ENCODE measurements around the gene AZU1.

DNA sequence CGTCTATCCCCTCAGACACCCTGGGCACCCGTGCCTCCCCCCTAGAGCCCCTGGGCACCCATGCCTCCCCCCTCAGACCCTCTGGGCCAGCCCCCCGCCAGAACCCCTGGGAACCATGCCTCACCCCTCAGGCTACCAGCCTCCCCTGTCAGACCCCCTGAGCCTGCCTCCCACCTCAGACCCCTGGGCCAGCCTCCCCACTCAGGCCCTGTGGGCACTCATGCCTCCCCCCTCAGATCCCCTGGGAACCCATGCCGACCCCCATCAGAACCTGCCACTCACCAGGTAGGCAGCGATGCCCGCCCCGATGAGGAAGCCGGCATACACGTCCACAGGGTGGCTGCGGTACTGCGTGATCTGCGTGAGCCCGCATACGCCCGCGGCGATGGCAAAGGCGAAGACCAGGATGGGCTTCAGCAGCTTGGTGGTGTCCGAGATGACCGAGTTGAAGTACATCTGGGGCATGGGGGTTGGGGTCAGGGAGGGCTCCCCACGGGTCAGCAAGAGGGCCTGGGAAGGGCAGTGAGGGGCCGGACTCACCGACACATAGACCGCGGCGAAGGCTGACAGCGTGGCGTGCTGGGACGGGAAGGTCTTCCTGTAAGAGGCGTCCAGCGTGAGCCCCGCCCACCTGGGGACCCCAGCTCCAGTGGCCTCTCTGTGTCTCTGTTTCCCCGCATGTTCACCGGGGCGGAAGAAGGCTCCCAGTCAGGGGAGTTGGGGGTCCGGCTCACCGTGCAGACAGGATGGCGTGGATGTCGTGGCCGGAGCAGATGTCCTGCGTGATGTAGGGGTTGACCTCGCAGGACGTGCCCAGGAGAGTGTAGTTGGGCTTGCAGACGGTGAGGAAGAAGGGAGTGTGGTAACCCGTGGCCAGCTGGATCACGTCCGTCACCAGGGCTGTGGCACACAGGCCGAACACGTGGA lies 13.2 kb upstream of the AZU1 start:
- TF ChIP-seq, protein P1, sequence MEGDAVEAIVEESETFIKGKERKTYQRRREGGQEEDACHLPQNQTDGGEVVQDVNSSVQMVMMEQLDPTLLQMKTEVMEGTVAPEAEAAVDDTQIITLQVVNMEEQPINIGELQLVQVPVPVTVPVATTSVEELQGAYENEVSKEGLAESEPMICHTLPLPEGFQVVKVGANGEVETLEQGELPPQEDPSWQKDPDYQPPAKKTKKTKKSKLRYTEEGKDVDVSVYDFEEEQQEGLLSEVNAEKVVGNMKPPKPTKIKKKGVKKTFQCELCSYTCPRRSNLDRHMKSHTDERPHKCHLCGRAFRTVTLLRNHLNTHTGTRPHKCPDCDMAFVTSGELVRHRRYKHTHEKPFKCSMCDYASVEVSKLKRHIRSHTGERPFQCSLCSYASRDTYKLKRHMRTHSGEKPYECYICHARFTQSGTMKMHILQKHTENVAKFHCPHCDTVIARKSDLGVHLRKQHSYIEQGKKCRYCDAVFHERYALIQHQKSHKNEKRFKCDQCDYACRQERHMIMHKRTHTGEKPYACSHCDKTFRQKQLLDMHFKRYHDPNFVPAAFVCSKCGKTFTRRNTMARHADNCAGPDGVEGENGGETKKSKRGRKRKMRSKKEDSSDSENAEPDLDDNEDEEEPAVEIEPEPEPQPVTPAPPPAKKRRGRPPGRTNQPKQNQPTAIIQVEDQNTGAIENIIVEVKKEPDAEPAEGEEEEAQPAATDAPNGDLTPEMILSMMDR (IDR thresholded peaks at IDR 0.05; ENCODE audit: borderline replicate concordance, extremely low read depth, low read length, poor library complexity, severe bottlenecking): no peak
- no peak for TF ChIP-seq EZH2 (IDR thresholded peaks at IDR 0.05; ENCODE audit: borderline replicate concordance, low read depth, low read length, severe bottlenecking)

All from DND-41 (cell line).